Transverse colon (tissue), 4 donors: ENCODE data around the gene RNU6-9. TPM values are rescaled to one million over a fixed set of nuclear protein-coding genes. Genes with fewer than 3 reads are reported as not detected.

Experiments used
- DNase-seq: peaks from one replicate; pipeline ENCODE4 v3.0.0-alpha.2; 2019
- H3K27ac ChIP-seq, 4 donors: fragments of 200-600 bp; sonication (generic); 2 replicates each; pipeline ENCODE4 v1.5.1; 2016 to 2018; ENCODE audit warnings: inconsistent platforms in 4 of 4
- H3K27me3 ChIP-seq: fragments of 200-600 bp; sonication (generic); 2 replicates; pipeline ENCODE4 v1.5.1; 2017; ENCODE audit warnings: inconsistent platforms
- H3K36me3 ChIP-seq, 4 donors: fragments of 200-600 bp; sonication (generic); 2 replicates each; pipeline ENCODE4 v1.5.1; 2017 to 2019; ENCODE audit warnings: inconsistent platforms in 4 of 4
- H3K4me1 ChIP-seq, 4 donors: fragments of 200-600 bp; sonication (generic); 2 replicates each; pipeline ENCODE4 v1.5.1; 2017 to 2020; ENCODE audit warnings: inconsistent platforms in 4 of 4
- H3K4me3 ChIP-seq, 4 donors: fragments of 200-600 bp; sonication (generic); 1 replicate in 1 of 4; 2 replicates in 3 of 4; pipeline versions ENCODE4 v1.5.1 to v1.6.1; 2017 to 2019; ENCODE audit warnings: inconsistent platforms in 4 of 4
- H3K9me3 ChIP-seq, 2 donors: fragments of 200-600 bp; sonication (generic); 2 replicates each; pipeline ENCODE4 v1.5.1; 2017 to 2019; ENCODE audit warnings: inconsistent platforms in 2 of 2
- CTCF ChIP-seq, 5 experiments: fragments of 200-600 bp in 3 of 5; fragments of 450-650 bp in 2 of 5; sonication (generic) in 3 of 5; IDR thresholded peaks; 1 replicate in 2 of 5; 2 replicates in 3 of 5; pipeline ENCODE4 v1.5.1; 2016 to 2017; ENCODE audit warnings: antibody characterized with exemption in 5 of 5, inconsistent platforms in 3 of 5, mild to moderate bottlenecking in 2 of 5, moderate library complexity in 1 of 5
- EP300 ChIP-seq: sonication (generic); formaldehyde crosslinking; IDR thresholded peaks from one replicate; pipeline ENCODE4 v1.6.1; 2017; ENCODE audit warnings: antibody characterized with exemption, low read depth
- POLR2A ChIP-seq: fragments of 450-650 bp; IDR thresholded peaks from one replicate; pipeline ENCODE4 v1.6.1; 2016; ENCODE audit warnings: antibody characterized with exemption, mild to moderate bottlenecking, moderate library complexity
- POLR2AphosphoS5 ChIP-seq, 3 donors: sonication (generic); formaldehyde crosslinking; IDR thresholded peaks; one replicate each; pipeline ENCODE4 v1.6.1; 2016; ENCODE audit warnings: antibody characterized with exemption in 3 of 3
- WGBS, 2 donors: methylation state at CpG; one replicate each; pipeline ENCODE4 v1.1.5; 2018; ENCODE audit warnings: low coverage in 1 of 2; 5-methylcytosine and 5-hydroxymethylcytosine counted together
- in situ Hi-C, 4 donors: fragments of 200-750 bp; cut with MboI; loops; one replicate each; pipeline versions ENCODE4 v1.15.0 to v1.15.1; 2017; ENCODE audit warnings: low sequenced_read_pairs in 3 of 4, low pct_ligation_motif_present in 1 of 4, low pct_unique_long_range_greater_than_20kb in 1 of 4
- intact Hi-C: fragments of 100-400 bp; cut with DNase I; formaldehyde crosslinking; loops from one replicate; pipeline ENCODE4 v1.15.1; 2023; ENCODE audit warnings: low total_unique reads
- total RNA-seq, 4 donors: library from RNA; depleted of rRNA; stranded (reverse); fragments of >200 nt; gene quantifications; one replicate each; pipeline ENCODE4 v1.1.0, GENCODE V29; 2016

The RNU6-9 gene
- total RNA-seq, 4 donors from 2014 or later = not detected

DNA sequence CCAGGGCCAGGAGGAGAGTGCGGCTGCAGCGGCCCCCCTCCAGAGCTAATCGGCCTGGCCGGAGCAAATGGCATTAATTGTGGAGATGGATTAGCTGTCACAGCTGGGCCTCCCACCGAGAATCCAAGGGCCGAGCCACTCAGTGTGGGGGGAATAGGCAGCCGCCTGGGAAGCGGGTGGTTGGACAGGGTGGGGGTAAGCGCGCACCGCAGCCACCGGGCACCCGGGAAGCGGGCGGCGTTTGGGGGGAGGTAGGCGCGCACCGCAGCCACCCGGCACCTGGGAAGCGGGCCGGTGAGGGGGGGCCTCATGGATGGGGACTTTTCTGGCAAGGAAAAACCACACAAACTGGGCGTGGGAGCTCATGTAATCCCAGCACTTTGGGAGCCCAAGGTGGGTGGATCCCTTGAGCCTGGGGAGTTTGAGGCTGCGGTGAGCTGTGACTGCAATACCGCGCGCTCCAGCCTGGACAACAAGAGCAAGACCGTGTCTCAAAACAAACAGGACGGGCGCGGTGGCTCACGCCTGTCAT is 10.0 kb downstream of the RNU6-9 start:
- TF ChIP-seq POLR2A (no peak), CTCF (IDR thresholded peaks at IDR 0.05) (no peak), POLR2AphosphoS5 (IDR thresholded peaks at IDR 0.05) (no peak), EP300 (no peak)
- no peak overlapping the region for H3K4me3 ChIP-seq
- no peak for DNase-seq
- H3K36me3 ChIP-seq = no peaks in the 10 kb centered on the region
- H3K27me3 ChIP-seq = no peaks in the 10 kb centered on the region
- peaks cover 0 to 3% (median 0%) of the 10 kb centered on the region in 4 donors for H3K4me1 ChIP-seq
- in situ Hi-C loops (no loop called here), intact Hi-C loops (no loop called here)
- 68 to 76% methylated on average over 5 to 25 of the region's 32 CpGs for WGBS, 2 donors
- H3K27ac ChIP-seq = no peak overlapping the region
- H3K9me3 ChIP-seq = no peaks in the 10 kb centered on the region

DNA sequence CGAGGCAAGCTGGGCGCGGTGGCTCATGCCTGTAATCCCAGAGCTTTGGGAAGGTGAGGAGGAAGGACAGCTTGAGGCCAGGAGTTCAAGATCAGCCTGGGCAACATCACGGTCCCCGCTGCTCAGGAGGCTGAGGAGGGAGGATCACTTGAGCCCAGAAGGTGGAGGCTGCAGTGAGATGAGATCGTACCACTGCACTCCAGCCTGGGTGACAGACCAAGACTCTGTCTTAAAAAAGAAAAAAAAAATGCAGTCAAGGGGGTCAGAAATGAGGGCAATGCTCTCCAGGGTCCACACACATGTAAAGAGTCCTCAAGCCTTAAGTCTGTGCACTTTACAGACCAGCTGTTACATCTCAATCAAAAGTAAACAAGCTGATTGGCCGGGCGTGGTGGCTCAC is 11.3 kb downstream of the RNU6-9 start:
- no peak for TF ChIP-seq EP300
- no peak for TF ChIP-seq CTCF (IDR thresholded peaks at IDR 0.05)
- no peak for TF ChIP-seq POLR2AphosphoS5 (IDR thresholded peaks at IDR 0.05)
- TF ChIP-seq POLR2A = no peak
- Histone ChIP-seq H3K36me3 (no peaks in the 10 kb centered on the region), H3K4me3 (no peak overlapping the region), H3K27ac (no peak overlapping the region), H3K9me3 (no peaks in the 10 kb centered on the region), H3K27me3 (no peaks in the 10 kb centered on the region), H3K4me1 (peaks cover 1 to 15% (median 10%) of the 10 kb centered on the region in 4 donors)
- in situ Hi-C loops = no loop called here
- 80 to 91% methylated on average over 1 to 8 of the region's 8 CpGs for WGBS, 2 donors
- DNase-seq = no peak
- intact Hi-C loops = no loop called here

- Histone ChIP-seq H3K27ac (no peak overlapping the region), H3K9me3 (no peaks in the 10 kb centered on the region), H3K4me3 (no peak overlapping the region), H3K4me1 (peaks cover 9 to 29% (median 17%) of the 10 kb centered on the region in 4 donors), H3K27me3 (no peaks in the 10 kb centered on the region), H3K36me3 (no peaks in the 10 kb centered on the region)
- no peak for DNase-seq
- in situ Hi-C loops (no loop called here), intact Hi-C loops (no loop called here)
- 86 to 100% methylated on average over 2 to 7 of the region's 7 CpGs for WGBS, 2 donors
- TF ChIP-seq POLR2A (no peak), POLR2AphosphoS5 (IDR thresholded peaks at IDR 0.05) (no peak), CTCF (IDR thresholded peaks at IDR 0.05) (no peak), EP300 (no peak)
These were observed 13.2 kb downstream of the RNU6-9 start for GRCh38 chr19:906480-906879.

DNA sequence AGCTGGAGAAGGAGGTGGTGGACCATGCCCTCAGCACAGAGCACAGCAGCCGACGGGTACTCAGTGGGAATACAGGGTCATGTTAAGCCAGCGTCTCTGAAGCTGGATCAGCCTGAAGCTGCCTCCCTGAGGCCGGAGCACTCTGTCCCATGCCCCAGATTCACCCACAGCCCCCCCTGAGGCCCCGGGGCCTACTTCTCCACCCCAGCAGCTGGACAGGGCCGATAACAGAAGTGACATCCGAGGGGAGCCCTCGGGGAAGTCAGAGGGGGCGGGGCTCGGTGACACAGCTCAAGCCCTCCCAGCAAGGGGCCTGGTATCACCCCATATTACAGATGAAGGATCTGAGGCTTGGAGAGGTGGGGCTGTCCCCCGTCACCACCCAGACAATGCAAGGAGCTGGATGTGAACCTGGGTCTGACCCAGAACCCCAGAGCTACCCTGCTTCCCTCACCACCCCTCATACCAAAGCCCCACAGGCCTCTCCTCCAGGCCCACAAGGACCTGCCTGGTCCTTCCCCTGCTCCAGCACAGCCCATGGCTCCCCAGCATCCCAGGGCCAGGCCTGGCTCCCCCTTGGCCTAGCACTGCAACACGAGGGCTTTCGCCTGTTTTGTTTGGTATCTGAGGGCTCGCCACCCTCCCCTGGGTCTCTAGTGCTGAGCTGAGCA is 14.0 kb downstream of the RNU6-9 start:
- Histone ChIP-seq H3K9me3 (no peaks in the 10 kb centered on the region), H3K4me3 (no peak overlapping the region), H3K27me3 (no peaks in the 10 kb centered on the region), H3K4me1 (peaks cover 9 to 35% (median 20%) of the 10 kb centered on the region in 4 donors), H3K27ac (peak overlapping the region in 2 of 4 donors; percentile 92 to 96), H3K36me3 (no peaks in the 10 kb centered on the region)
- intact Hi-C loops (no loop called here), in situ Hi-C loops (no loop called here)
- no peak for TF ChIP-seq POLR2A
- no peak for TF ChIP-seq CTCF (IDR thresholded peaks at IDR 0.05)
- TF ChIP-seq EP300 = no peak
- no peak for TF ChIP-seq POLR2AphosphoS5 (IDR thresholded peaks at IDR 0.05)
- DNase-seq = no peak
- 70% methylated on average over 14 of the region's 14 CpGs; no CpG with 5 or more reads in 1 of the 2 donors for WGBS, 2 donors
